GM21717 (cell line): ENCODE data around the gene TNS4.

Experiments
- ATAC-seq: cut with Tn5 transposase; IDR thresholded peaks from one replicate; pipeline ENCODE4 v1.9.1; 2021; ENCODE audit warnings: mild to moderate bottlenecking, moderate library complexity; ENCODE audit not compliant: unreplicated experiment

TNS4 gene

DNA sequence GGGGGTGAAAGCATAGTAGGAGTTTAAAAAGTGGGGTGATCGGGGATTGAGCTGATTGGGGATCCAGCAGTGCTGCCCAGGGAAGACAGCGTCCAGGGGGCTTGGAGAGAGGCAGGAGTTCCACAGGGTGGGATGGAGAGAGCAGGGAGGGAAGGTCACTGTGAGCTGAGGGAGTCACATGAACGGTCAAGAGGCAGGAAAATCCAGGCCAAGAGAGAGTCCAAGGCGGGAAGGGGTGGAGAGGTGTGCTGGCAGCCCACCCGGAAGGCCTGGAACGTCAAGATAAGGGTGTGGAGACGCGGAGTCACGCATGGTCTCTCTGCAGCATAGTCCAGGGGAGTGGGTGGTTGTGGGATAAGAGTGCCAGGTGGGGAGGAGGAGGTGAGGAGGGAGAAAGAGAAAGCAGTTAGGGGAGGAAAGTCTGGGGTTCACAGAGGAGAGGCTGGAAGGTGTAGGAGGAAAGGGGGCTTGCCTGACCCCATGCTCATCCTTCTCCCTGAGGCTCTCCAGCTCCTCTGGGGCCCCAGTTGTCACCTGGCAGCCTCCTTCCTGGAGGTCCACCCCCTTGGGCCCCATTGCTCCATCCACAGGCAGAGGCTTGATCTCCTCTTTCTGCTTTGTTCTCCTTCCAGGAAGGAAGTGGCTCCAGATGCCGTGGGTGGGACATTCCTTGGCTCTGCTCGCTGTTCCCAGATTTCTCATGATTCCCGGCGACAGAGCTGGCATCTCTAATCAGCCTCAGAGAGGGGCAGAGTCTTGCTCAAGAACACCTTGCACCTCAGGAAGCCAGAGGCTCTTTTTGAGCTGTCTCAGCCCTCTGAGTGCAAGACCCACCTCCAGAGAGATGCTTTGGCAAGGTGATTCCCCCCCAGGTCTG lies 35.1 kb upstream of the TNS4 start:
- ATAC-seq, result no peak

DNA sequence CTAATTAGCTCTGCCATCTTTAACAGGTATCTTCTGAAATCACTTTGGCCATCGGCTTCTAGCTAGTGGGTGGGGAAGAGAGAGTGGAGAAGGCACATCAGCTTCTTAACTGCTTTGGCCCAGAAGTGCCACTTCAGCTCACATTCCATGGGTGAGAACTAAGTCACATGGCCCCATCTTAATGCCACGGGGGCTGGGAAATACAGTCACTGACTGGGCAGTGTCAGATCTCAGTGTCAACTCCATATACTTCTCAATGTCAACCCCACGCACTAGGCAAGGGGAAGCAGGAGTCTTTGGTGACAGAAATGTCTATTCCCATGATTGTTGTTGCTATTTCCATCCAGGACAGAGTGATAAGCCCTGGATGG lies 34.5 kb upstream of the TNS4 start:
- no peak for ATAC-seq

DNA sequence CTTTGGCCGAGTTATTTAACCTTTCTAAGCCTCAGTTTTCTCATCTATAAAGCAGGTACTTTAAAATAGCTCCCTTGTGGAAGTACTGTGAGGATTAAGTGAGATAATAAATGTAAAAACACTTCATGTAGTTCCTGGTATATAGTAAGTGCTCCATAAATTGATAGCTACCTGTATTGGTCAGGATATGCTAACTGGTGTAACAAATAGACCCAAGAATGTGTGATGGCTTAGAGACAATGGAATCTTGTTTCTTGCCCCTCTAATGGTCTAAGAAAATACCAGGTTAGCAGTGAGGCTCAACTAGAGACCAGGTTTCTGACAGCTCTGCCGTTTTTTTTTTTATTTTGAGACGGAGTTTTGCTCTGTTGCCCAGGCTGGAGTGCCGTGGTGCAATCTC lies 34.0 kb upstream of the TNS4 start:
- no peak for ATAC-seq

DNA sequence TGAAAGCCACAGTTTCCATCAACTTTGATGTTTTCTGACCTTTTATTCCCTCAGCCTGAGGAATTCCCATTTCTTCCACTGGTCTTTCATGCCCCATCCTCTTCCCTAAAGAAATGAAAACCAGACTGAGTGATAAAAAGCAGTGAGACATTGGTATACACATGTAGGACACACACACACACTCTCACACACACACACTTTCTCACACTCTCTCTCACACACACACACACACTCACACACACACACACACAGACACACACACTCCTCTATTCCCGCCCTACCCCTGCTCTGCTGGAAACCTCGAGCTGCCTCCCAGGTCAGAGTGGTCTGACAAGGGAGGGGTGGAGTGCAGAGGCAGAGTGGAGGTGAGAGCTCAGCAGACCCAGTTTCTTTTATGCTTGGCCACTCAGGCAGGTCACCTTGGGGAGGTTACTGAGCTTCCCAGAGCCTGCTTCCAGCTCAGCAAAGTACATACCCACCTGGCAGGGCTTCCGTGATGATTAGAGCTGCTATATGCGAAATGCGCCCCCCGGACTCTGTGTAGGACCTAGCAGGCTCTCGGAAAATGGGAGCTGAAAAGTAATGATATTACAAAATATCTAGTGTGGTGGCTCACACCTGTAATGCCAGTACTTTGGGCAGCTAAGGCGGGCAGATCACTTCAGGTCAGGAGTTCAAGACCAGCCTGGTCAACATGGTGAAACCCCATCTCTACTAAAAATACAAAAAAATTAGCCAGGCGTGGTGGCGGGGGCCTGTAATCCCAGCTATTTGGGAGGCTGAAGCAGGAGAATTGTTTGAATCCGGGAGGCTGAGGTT lies 33.2 kb upstream of the TNS4 start:
- no peak for ATAC-seq

DNA sequence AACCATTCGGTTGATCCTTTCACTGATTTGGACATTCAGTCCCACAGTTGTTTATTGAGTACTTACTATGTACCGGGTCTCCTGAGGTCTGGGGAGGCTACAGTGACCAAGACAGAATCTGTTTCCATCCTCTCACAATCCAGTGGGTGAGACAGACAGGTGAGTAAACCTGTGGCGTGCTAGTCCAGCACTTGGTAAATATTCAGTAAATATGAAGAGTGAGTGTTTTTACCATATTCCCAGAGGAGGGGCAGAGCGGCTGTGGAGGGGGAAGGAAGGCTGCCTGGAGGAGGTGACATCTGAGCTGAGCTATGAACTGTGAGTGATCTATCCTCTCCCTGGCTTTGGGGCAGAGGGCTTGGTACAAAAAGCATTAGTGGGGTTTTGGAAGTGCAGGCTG lies 32.5 kb upstream of the TNS4 start:
- ATAC-seq, result no peak

DNA sequence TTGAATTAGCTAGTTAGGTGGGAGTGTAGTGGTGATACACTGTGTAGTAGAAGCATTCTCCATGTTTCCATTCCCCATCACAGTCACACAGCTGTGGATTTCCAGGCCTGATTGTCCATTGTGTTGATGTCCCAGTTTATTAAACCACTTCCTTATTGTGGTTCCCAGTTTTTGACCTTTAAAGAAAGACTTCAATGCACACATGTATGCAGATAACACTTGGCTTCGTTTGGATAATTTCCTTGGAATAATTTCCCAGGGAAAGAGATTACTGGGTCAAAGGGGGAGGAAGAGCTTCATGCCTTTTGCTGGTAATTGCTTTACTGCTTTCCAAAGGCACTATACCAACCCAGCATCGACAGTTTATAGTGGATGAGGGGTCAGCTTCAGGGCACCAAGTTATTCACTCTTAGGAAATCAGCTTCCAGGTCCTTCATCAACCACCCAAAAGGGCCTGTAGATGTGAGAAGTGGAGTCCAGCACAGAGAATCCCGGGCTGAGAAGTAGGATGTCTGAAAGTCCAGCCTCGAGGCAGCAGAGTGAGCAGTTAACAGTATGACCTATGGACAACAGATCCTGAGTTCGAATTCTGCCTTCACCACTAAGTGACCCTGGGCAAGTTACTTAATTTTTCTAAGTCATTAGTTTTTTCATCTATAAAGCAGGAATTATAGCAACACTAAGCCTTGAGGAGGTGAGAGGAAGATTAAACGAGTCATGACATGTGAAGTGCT lies 31.3 kb upstream of the TNS4 start:
- ATAC-seq, result no peak

DNA sequence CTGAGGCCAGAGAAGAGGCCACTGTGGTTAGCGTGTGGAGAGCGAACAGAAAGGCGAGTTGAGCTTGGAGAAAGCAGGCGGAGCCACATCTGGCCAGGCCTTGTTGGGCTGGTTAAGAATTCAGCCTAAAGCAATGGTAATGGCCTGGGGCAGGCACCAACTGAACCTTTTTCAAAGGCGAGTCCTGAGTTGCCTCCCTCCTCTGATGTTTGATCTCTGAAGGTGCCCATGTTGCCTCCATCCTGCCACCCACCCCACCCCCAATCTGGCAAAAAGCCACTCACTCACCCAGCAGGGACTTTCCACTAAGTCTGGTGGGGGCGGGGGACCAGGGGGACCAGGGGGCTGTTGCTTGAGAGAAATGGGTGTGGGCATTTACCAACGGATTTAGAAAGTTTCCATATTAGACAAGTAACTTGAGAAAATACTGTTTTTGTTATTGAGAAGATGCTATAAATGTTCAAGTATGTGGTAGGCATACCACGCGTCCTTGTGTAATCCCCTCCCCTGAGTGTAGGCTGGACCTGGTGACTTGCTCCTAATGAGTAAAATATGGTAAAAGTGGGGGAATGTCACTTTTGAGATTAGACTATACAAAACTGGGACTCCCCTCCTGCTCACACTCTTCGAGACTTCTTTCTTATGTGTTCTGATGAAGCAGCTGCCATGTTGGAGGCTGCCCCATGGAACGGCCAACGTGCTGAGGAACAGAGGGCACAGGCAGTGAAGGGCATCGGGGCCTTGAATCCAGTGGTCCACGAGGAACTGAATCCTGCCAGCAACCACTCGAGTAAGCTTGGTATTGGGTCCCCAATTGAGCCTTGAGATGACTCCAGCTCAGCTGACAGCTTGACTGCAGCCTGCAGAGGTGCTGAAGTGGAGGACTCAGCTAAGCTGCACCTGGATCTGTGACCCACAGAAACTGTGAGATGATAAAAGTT lies 29.9 kb upstream of the TNS4 start:
- no peak for ATAC-seq

DNA sequence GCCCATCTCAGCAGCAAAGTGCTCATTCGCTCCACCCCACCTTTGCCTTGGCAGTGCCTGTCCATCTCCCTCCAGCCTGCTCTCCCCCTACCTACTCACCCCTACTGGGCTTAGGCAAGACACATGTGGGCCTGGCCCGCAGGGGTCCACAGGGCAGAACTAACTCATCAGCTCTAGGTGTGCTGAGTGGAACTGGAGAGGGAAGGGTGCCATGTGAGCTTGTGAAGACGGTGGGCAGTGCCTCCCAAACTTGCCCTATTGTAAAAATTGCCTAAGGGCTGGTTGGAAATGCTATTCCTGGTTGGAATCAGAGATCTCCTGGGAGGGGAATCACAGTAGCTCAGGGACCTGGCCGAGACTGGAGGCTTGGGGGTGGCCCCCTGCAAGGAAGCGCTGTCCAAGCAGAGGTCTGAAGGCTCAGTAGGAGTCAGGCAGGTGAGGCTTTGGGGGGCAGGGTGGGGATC lies 29.1 kb upstream of the TNS4 start:
- no peak for ATAC-seq

DNA sequence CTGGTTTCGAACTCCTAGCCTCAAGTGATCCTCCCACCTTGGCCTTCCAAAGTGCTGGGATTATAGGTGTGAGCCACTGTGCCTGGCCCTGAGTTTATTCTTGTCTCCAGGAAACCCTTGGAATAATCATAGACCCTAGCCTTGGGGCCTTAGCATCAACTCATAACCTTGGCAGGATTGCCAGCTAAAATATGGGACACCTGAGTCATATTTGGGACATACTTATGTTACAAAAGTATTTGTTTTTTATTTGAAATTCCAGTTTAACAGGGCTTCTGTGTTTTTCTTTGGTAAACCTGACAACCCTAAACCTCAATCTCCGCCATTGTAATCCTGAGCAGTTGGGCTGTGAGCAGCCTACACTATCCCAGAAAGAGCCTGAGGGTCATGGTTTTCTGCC lies 28.6 kb upstream of the TNS4 start:
- no peak for ATAC-seq

DNA sequence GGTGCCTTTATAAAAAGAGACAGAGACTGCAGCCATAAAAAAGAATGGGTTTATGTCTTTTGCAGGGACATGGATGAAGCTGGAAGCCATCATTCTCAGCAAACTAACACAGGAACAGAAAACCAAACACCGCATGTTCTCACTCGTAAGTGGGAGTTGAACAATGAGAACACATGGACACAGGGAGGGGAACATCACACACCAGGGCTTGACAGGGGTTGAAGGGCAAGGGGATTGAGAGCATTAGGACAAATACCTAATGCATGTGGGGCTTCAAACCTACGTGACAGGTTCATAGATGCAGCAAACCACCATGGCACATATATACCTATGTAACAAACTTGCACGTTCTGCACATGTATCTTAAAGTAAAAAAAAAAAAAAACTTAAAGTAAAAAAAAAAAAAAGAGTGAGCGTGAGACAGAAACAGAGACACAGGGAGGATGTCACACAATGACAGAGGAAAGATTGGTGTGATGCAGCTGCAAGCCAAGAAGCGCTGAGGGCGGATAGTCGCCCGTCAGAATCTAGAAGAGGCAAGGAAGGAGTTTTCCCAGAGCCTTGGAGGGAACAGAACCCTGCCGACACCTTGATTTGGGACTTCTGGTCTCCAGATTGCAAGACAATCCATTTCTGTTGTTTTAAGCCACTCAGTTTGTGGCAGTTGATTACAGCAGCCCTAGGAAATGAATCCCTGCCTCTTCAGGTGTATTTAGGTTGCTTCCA lies 27.4 kb upstream of the TNS4 start:
- ATAC-seq, result no peak

DNA sequence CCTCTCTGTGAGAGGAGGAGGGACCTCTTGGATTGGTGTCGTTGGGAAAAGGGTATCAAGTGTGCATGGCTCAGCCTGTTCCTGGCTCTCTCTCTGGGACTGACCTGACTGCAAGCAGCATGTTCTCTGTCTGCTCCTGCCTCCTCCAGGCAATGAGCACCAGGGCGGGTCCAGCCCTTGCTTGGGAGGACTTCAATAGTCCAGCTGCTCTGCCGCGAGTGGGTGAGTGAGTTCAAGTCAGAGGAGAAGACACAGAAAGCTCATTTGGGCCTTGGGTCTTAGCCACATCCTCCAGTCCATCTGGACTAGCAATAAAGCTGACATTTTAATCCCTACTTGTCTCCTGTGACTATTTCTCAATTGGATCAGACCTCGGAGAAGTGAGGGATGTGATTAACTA lies 25.2 kb upstream of the TNS4 start:
- ATAC-seq, result no peak

DNA sequence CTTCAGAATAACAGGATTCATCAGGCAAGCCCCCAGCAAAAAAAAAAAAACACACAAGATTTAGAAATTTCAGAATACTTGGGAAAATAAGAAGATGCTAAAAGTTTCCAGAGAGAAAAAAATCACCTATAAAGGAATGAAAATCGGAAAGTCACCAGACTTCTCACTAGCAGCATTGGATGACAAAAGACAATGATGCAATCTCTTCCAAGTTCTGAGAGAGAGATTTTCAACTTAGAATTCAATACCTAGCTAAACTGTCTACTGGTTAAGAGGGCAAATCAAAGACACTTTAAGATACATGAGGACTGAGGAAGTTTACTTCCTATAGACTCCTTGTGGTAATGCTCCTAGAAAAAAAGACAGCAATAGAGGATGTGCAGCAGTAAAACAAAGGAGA lies 23.9 kb upstream of the TNS4 start:
- no peak for ATAC-seq

DNA sequence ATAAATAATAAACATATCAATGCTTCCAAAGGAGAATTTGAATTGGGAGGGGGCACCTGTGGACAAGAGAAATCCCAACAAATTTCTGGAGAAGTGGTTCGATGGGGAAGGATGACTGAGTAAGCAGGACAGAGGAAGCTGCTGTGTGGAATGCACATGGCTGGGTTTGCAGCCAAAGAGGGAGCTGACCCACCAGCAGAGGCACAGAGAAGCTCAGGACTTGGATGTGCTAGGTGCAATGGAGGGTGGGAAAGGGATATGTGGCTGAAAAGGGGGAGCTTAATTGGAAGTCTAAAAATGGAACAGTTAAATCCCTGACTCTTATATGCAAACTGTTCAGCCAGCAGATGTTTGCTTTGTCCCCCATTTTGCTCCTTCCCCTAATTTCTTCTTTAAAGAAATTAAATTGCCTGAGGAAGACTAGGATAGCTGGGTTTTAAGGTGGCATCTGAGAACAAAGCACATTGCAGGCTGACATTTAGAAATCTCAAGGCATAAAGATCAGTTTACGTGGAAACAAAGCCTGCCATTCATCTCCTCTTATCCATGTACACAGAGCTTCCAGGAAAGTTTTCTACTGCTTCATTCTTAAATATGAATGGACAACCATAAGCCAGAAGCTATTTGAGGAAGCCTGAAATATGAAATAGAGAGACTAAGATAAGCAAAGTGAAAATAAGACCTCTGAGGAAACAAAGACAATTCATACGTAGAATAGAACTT lies 23.0 kb upstream of the TNS4 start:
- no peak for ATAC-seq

DNA sequence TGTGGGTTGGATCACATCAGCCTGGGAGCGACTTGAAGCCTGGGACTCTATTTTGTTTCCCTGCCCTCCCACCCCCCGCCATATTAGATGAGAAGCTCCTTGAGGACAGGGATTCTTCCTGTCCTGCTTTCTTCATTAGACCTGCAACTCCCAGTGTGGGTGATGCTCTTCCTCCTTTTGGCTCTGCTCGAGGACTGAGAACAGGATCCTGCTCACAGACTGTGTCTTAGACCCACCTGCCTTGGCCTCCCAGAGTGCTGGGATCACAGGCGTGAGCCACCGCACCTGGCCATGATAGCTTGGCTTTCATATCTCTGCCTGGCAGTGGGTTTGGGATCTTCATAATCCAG lies 21.5 kb upstream of the TNS4 start:
- no peak for ATAC-seq

DNA sequence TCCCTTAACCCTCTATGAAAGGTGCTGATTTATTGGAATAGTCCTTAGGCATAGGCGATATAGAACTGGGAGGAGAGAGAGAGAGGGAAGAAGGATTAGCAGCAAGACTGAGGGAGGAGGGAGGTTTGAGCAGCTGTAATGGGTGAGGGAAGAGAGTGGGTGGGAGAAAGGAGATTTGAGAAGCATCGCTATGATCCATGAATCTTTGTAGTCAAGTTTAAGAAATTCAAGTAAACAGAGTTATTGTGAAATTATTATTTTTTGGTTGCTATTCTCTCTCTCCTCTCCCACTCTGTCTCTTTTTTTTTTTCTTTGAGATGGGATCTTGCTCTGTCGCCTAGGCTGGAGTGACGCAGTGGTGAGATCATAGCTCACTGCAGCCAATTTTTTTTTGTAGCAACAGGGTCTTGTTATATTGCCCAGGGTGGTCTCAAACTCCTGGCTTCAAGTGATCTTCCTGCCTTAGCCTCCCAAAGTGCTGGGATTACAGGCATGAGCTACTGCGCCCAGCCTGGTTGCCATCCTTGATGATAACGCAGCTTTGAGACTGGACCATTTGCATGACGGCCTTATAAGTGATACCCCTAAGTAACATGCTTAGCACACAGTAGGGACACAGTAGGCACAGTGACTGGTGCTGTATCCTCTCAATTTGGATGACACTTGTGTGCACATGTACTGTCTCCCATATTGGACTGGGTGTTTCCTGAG lies 21.0 kb upstream of the TNS4 start:
- no peak for ATAC-seq

DNA sequence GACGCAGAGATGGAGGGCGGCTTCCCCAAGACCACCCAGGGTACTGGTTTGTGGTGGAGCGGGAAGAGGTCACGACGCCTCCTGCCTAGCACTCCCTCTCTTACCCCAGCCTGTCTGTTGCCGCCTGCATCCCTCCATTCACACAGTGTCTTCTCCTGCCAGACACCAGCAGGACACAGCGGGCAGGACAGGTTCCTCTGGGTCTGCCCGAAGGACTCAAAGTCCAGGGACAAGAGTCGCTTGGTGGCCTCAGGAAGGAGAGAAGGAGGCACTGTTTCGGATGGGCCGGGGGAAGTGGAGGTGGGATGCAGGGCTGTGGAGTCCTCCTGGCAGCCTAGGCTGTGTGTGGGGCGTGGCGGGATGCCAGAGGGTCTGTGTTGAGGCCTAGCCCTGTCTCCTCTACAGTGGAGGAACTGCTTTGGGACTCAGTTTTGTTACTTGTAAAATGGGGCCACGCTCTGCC lies 19.6 kb upstream of the TNS4 start:
- ATAC-seq, result no peak

DNA sequence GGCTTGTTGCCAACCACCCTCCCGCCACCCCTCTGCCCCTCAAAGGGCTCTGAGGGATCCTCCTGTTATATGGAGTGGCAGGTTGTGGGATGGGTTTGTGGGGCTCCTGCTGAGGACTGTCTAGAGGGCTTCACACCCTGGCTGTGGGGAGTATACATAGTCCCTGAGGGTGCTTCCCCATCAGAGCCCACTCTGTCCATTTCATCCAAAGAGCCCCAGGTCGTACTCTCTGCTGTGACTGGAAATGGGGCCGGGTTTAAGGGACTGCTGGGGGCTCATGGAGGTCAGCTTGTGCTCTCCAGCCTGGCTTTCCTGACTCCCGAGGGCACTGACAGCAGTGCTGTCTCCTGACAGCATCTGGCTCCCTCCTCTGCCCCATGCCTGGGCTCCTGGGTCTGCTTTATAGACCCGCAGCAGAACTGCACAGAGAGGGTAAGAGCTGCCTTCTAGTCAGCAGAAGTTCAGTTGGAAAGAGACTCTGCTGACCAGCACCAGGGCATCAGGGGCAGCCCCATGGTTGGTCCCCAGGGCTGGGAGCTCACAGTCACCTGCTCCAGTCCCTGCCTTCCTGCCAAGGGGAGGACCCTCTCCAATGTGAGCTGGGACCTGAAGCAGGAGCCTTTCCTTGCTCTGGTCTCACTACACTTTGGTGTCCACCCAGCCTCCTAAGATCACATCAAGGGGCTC lies 17.8 kb upstream of the TNS4 start:
- ATAC-seq, result no peak
